K562 (cell line): ENCODE results near the gene PDZK1IP1. TPM values are rescaled to one million over a fixed set of nuclear protein-coding genes. Genes with fewer than 3 reads are reported as not detected.

Experiments
- ATAC-seq: fragments of 200-7000 bp; cut with Tn5 transposase; 3 replicates; pipeline ENCODE4 v1.9.1; 2020; ENCODE audit warnings: moderate library complexity
- BruUV-seq: library from RNA; stranded (reverse); fragments of 400-500 nt; replicated peaks from 2 replicates; lab custom pipeline; 2021; lab: Mats Ljungman, UMichigan
- CTCF ChIA-PET: fragments of 300-600 bp; formaldehyde crosslinking; extraction: SDS; loops from one replicate; lab custom pipeline; 2021; ENCODE audit warnings: low intra/inter-chr PET ratio; lab: Yijun Ruan, JAX
- POLR2A ChIA-PET: fragments of 300-600, 350-650 bp; sonication (Branson Sonifier 250); formaldehyde crosslinking; extraction: SDS; loops from one replicate; lab custom pipeline; 2021; ENCODE audit warnings: antibody characterized with exemption, inconsistent platforms; lab: Yijun Ruan, JAX
- DNase-seq, 4 experiments: peaks; one replicate each; pipeline versions ENCODE4 v3.0.0 to v3.0.0-alpha.2; 2011 to 2018; ENCODE audit warnings: low spot score in 3 of 4, mixed read lengths in 3 of 4; ENCODE audit errors: extremely low read depth in 1 of 4
- FAIRE-seq: peaks from 2 replicates; lab custom pipeline; 2011; peaks lifted over from hg19 to GRCh38; lab: Jason Lieb, UNC
- H2AFZ ChIP-seq: 2 replicates; pipeline ENCODE4 v1.6.0; 2011; ENCODE audit warnings: low read depth, low read length, control low read depth, inconsistent platforms
- H3K27ac ChIP-seq: fragments of 200-600 bp; 3 replicates; pipeline ENCODE4 v1.8.0; 2011; ENCODE audit warnings: low read depth, mild to moderate bottlenecking, control low read depth, inconsistent platforms, low read length, moderate library complexity, mixed read lengths; ENCODE audit errors: extremely low read depth
- H3K27me3 ChIP-seq, 2 experiments: fragments of 300-600 bp in 1 of 2; 2 replicates in 1 of 2; 3 replicates in 1 of 2; pipeline versions ENCODE4 v1.6.0 to v1.8.0; 2011; ENCODE audit warnings: inconsistent platforms in 2 of 2, low read length in 2 of 2, mild to moderate bottlenecking in 1 of 2, mixed read lengths in 1 of 2, moderate library complexity in 1 of 2; ENCODE audit not compliant: control insufficient read depth in 2 of 2, insufficient read depth in 2 of 2
- H3K36me3 ChIP-seq: fragments of 300-600 bp; 3 replicates; pipeline ENCODE4 v1.8.0; 2011; ENCODE audit warnings: mild to moderate bottlenecking, low read length, inconsistent platforms; ENCODE audit not compliant: control insufficient read depth, insufficient read depth
- H3K4me1 ChIP-seq, 2 experiments: fragments of 200-600 bp in 1 of 2; replicated peaks in 1 of 2; 2 replicates in 1 of 2; 3 replicates in 1 of 2; pipeline versions ENCODE4 v1.5.1 to v1.8.0; 2011; ENCODE audit warnings: inconsistent platforms in 2 of 2, low read length in 2 of 2, mild to moderate bottlenecking in 1 of 2, mixed read lengths in 1 of 2, moderate library complexity in 1 of 2; ENCODE audit not compliant: control insufficient read depth in 2 of 2, insufficient read depth in 2 of 2
- H3K4me2 ChIP-seq: 2 replicates; pipeline ENCODE4 v1.6.1; 2011; ENCODE audit warnings: low read length, control low read depth, inconsistent platforms, mixed read lengths; ENCODE audit not compliant: insufficient read depth
- H3K4me3 ChIP-seq: fragments of 200-600 bp; sonication (generic), shearing (Covaris generic); 2 replicates; pipeline ENCODE4 v1.5.1; 2016; ENCODE audit warnings: control low read depth, inconsistent platforms
- H3K79me2 ChIP-seq: fragments of 200-600 bp; 3 replicates; pipeline ENCODE4 v1.8.0; 2011; ENCODE audit warnings: low read length, inconsistent platforms; ENCODE audit not compliant: control insufficient read depth, insufficient read depth
- H3K9ac ChIP-seq, 2 experiments: 2 replicates each; pipeline versions ENCODE4 v1.6.0 to v1.6.1; 2011; ENCODE audit warnings: low read depth in 2 of 2, low read length in 2 of 2, control low read depth in 1 of 2, inconsistent platforms in 1 of 2, mild to moderate bottlenecking in 1 of 2, mixed read lengths in 1 of 2; ENCODE audit not compliant: insufficient read depth in 1 of 2
- H3K9me1 ChIP-seq: one replicate; pipeline ENCODE4 v1.6.0; 2011; ENCODE audit warnings: inconsistent platforms, mild to moderate bottlenecking, low read length, moderate library complexity; ENCODE audit not compliant: control insufficient read depth, insufficient read depth
- H3K9me3 ChIP-seq: replicated peaks from 2 replicates; pipeline ENCODE4 v1.5.1; 2011; ENCODE audit warnings: low read depth, low read length, inconsistent platforms; ENCODE audit not compliant: control insufficient read depth, insufficient read depth
- H4K20me1 ChIP-seq: replicated peaks from 2 replicates; pipeline ENCODE4 v1.6.1; 2011; ENCODE audit warnings: low read length, inconsistent platforms, mixed read lengths; ENCODE audit not compliant: control insufficient read depth, insufficient read depth
- ARID4B ChIP-seq: sonication (generic); formaldehyde crosslinking; IDR thresholded peaks from 2 replicates; pipeline ENCODE4 v1.8.0; 2022; ENCODE audit warnings: mild to moderate bottlenecking, missing genetic modification reagents
- CXXC5 ChIP-seq: fragments of 250-450 bp; sonication (Bioruptor Pico); IDR thresholded peaks from 2 replicates; pipeline ENCODE4 v1.8.0; 2022; ENCODE audit warnings: inconsistent platforms, mild to moderate bottlenecking, moderate library complexity
- E2F1 ChIP-seq: sonication (generic); formaldehyde crosslinking; IDR thresholded peaks from 2 replicates; pipeline ENCODE4 v1.8.1; 2023; ENCODE audit warnings: mild to moderate bottlenecking, missing genetic modification reagents, moderate library complexity
- ELF1 ChIP-seq: fragments of 200-800 bp; sonication (Bioruptor generic); IDR thresholded peaks from 2 replicates; pipeline ENCODE4 v1.6.1; 2016; ENCODE audit warnings: missing genetic modification characterization, missing compliant biosample characterization
- ELF2 ChIP-seq: fragments of 250-450 bp; sonication (Bioruptor Pico); IDR thresholded peaks from 2 replicates; pipeline ENCODE4 v1.5.0; 2021; ENCODE audit warnings: mild to moderate bottlenecking
- ERF ChIP-seq: fragments of 450-650 bp; formaldehyde crosslinking; IDR thresholded peaks from 2 replicates; pipeline ENCODE4 v1.4.0; 2020; ENCODE audit warnings: mild to moderate bottlenecking, mixed read lengths
- FOXK2 ChIP-seq, 2 experiments: fragments of 450-650 bp; IDR thresholded peaks in 1 of 2; conservative IDR thresholded peaks in 1 of 2; 2 replicates each; pipeline ENCODE4 v1.6.1; 2016; ENCODE audit warnings: low read depth in 2 of 2, mild to moderate bottlenecking in 1 of 2
- HNRNPUL1 ChIP-seq: fragments of 200-400 bp; formaldehyde crosslinking; IDR thresholded peaks from 2 replicates; pipeline ENCODE4 v1.6.1; 2017; ENCODE audit warnings: low read length
- KLF13 ChIP-seq: fragments of 450-650 bp; IDR thresholded peaks from 2 replicates; pipeline ENCODE4 v1.6.1; 2016; ENCODE audit warnings: missing genetic modification characterization, low read depth, mild to moderate bottlenecking, missing compliant biosample characterization, moderate library complexity, borderline replicate concordance
- LEF1 ChIP-seq: fragments of 450-650 bp; IDR thresholded peaks from 2 replicates; pipeline ENCODE4 v1.6.1; 2016; ENCODE audit warnings: mild to moderate bottlenecking
- NEUROD1 ChIP-seq: fragments of 150-350 bp; IDR thresholded peaks from 2 replicates; pipeline ENCODE4 v1.6.1; 2014; ENCODE audit warnings: borderline replicate concordance, low read length, low read depth; ENCODE audit not compliant: partially characterized antibody
- SAFB2 ChIP-seq: fragments of 200-400 bp; formaldehyde crosslinking; IDR thresholded peaks from 2 replicates; pipeline ENCODE4 v1.6.1; 2018; ENCODE audit warnings: borderline replicate concordance, low read length, low read depth, moderate library complexity; ENCODE audit not compliant: severe bottlenecking
- SMC3 ChIP-seq: conservative IDR thresholded peaks from 2 replicates; pipeline ENCODE4 v1.6.1; 2011; ENCODE audit warnings: low read depth, low read length, improper control_type of control experiment; ENCODE audit not compliant: insufficient read depth
- YY1 ChIP-seq, 3 experiments: IDR thresholded peaks; 2 replicates each; pipeline ENCODE4 v1.6.1; 2011; ENCODE audit warnings: low read length in 2 of 3, mild to moderate bottlenecking in 2 of 3, moderate library complexity in 2 of 3, borderline replicate concordance in 1 of 3, control low read depth in 1 of 3, low read depth in 1 of 3; ENCODE audit not compliant: insufficient read depth in 3 of 3, insufficient replicate concordance in 2 of 3, control insufficient read depth in 1 of 3, insufficient read length in 1 of 3; ENCODE audit errors: extremely low read depth in 1 of 3
- ZNF436 ChIP-seq: fragments of 250-450, 450-650 bp; sonication (Bioruptor Pico); formaldehyde crosslinking; IDR thresholded peaks from 2 replicates; pipeline ENCODE4 v1.7.0; 2020; ENCODE audit warnings: mild to moderate bottlenecking
- ZZZ3 ChIP-seq: fragments of 450-650 bp; IDR thresholded peaks from 2 replicates; pipeline ENCODE4 v1.6.1; 2016; ENCODE audit warnings: antibody characterized with exemption, mild to moderate bottlenecking, moderate library complexity
- WGBS: fragments of 100-300 bp; shearing (Covaris generic); methylation state at CpG from one replicate; pipeline ENCODE4 v1.1.6; 2016; ENCODE audit warnings: low coverage, mixed read lengths; ENCODE audit not compliant: insufficient coverage; ENCODE audit errors: missing lambda C conversion rate; 5-methylcytosine and 5-hydroxymethylcytosine counted together
- in situ Hi-C: fragments of 300-500 bp; cut with MboI; formaldehyde crosslinking; loops from 4 replicates; pipeline ENCODE4 v1.15.0; 2018; ENCODE audit warnings: inconsistent platforms, mixed read lengths
- intact Hi-C: fragments of 100-400 bp; cut with micrococcal nuclease; formaldehyde crosslinking; loops from 2 replicates; pipeline ENCODE4 v1.14.2; 2022
- polyA plus RNA-seq, 8 experiments: library from polyadenylated mRNA; depleted of rRNA in 4 of 8; stranded (reverse) in 5 of 8; unstranded in 3 of 8; fragments of >200 nt; fragmentation: Nextera tagmentation in 2 of 8; fragmentation: Illumina TruSeq in 1 of 8; extraction: Ambion mirVana in 2 of 8; extraction: Trizol in 1 of 8; gene quantifications; 2 replicates each; pipeline versions ENCODE4 v1.2.1 to v1.2.3, GENCODE V29; 2011 to 2014; ENCODE audit warnings: inconsistent platforms in 1 of 8, missing spikeins in 1 of 8
- total RNA-seq, 7 experiments: library from RNA; depleted of rRNA in 6 of 7; stranded (reverse); fragments of >200 nt in 6 of 7; fragmentation: Illumina TruSeq in 2 of 7; extraction: Trizol in 2 of 7; gene quantifications; 2 replicates each; pipeline versions ENCODE4 v1.2.1 to v1.2.3, GENCODE V29; 2011 to 2021; ENCODE audit warnings: low replicate concordance in 1 of 7

PDZK1IP1 gene
- total and polyA plus RNA-seq, 9 of the 15 experiments (the other 6 are each of a cell fraction or from before 2014, with no cell fraction given) = 0.17 to 0.68 (median 0.53) TPM; not detected in 2

DNA sequence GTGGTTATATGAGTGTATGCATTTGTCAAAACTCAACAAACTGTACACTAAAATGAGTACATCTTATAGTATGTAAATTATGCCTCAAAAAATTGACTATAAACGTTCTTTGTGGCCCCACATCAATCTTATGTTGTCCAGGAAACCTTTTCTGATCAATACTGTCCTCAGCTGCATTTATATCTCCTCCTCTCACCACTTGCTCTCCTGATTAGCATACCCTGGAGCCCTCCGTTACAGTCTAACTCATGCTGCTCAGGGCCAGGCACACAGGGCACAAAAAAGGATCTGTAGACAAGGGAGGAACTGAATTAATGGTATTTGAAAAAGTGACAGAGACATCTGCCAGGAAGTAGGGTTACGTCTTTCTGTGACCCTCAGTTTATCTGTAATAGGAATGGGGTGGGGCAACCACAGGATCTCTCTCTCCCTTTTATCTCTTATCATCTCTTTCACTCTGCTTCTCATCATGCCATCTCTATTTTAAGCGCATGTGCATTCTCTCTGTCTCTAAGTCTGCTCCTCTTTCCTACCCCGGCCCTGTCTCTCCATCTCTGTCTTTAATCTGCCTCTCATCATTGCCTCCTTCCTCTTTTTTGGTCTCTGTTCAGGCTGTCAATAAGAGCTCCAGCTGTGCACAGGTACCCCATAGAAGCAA lies 49.2 kb upstream of the PDZK1IP1 start:
- Histone ChIP-seq H3K4me1 (peaks cover 52% of the 10 kb centered on the region in 2 experiments), H3K36me3 (no peaks in the 10 kb centered on the region), H3K27ac (no peak overlapping the region; the same call in 2 of the 3 replicates), H4K20me1 (no peaks in the 10 kb centered on the region), H3K9ac (peak overlapping the region in 1 of 2 experiments; percentile 83; a peak in 1 of 4 replicates), H3K27me3 (no peaks in the 10 kb centered on the region), H2AFZ (peak overlapping the region; percentile 64), H3K4me2 (peak overlapping the region; percentile 47), H3K79me2 (no peaks in the 10 kb centered on the region), H3K9me1 (peaks cover 3% of the 10 kb centered on the region), H3K4me3 (no peak overlapping the region), H3K9me3 (no peaks in the 10 kb centered on the region)
- ChIA-PET POLR2A (interaction anchor here (0.5 to 2.3 kb wide), 10 partner anchors 10 to 1145 kb away, joined by 3 to 9 read pairs (median 3); no protein-coding TSS in a partner anchor), CTCF (no interaction called here)
- ATAC-seq (peak; percentile 22), DNase-seq (peak in 3 of 4 experiments; percentile 45 to 59 (median 53)), FAIRE-seq (peak; percentile 46)
- 3% methylated on average over 5 of the region's 5 CpGs for WGBS
- intact Hi-C loops (loop anchor here (1.0 to 2.0 kb wide), 2 partner anchors 46 to 60 kb away; no protein-coding TSS in a partner anchor), in situ Hi-C loops (no loop called here)
- no TSS peak for BruUV-seq
- TF ChIP-seq ELF1 = no peak
- no peak for TF ChIP-seq FOXK2 (conservative IDR thresholded peaks at IDR 0.05 in 1 of 2, IDR thresholded peaks at IDR 0.05 in 1 of 2; ENCODE audit: low read depth in 2 of 2)
- TF ChIP-seq E2F1 (CRISPR knock-in tag) = no peak
- TF ChIP-seq ELF2 = 0 out of 2 replicates have a peak, but pooled peaks have one; percentile 48
- no peak; the same call in 1 of the 2 replicates for TF ChIP-seq LEF1
- no peak for TF ChIP-seq CXXC5 (CRISPR knock-in tag)
- TF ChIP-seq SMC3 = no peak
- TF ChIP-seq HNRNPUL1 = no peak
- TF ChIP-seq KLF13 (tag) = no peak
- TF ChIP-seq NEUROD1 = no peak
- no peak for TF ChIP-seq ZZZ3
- no peak for TF ChIP-seq ERF (CRISPR knock-in tag)
- TF ChIP-seq SAFB2 = no peak
- no peak for TF ChIP-seq YY1 (IDR thresholded peaks at IDR 0.05; ENCODE audit: borderline replicate concordance in 1 of 3, control insufficient read depth in 1 of 3, extremely low read depth in 1 of 3, insufficient read depth in 3 of 3, insufficient read length in 1 of 3, insufficient replicate concordance in 2 of 3, low read depth in 1 of 3, low read length in 2 of 3)
- no peak for TF ChIP-seq ZNF436
- no peak for TF ChIP-seq ARID4B
